GM18508 (cell line): ENCODE measurements around the gene VSTM4.

ENCODE experiments used
- ATAC-seq: cut with Tn5 transposase; IDR thresholded peaks from one replicate; pipeline ENCODE4 v1.9.1; 2021; ENCODE audit warnings: moderate number of reproducible peaks; ENCODE audit not compliant: insufficient read depth, unreplicated experiment

The VSTM4 gene

GRCh38 chr10:49021685-49022084, 93.6 kb downstream of the VSTM4 start:
- ATAC-seq: no peak

GRCh38 chr10:49015700-49016099, 99.6 kb downstream of the VSTM4 start:
- no peak for ATAC-seq

GRCh38 chr10:49012603-49013002, 102.7 kb downstream of the VSTM4 start:
- no peak for ATAC-seq

DNA sequence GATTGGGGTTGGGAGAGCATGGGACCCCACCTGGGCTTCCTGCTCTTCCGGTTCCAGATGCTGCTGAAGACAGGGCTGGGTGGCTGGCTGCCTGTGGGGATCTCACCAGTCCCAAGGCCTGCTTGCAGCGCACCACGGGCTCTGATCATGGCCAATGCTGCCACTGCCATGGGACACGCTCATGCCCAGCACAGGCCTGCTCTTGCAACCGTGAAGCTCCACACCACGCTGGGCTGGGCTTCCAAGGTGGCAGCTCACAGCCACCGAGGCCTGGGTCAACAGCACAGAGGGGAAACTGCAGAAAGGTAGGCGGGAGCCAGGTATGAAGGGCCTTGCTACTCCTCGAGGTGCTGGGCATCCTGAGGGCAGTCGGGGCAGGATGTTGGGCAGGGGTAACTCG, 103.6 kb downstream of the VSTM4 start:
- no peak for ATAC-seq

DNA sequence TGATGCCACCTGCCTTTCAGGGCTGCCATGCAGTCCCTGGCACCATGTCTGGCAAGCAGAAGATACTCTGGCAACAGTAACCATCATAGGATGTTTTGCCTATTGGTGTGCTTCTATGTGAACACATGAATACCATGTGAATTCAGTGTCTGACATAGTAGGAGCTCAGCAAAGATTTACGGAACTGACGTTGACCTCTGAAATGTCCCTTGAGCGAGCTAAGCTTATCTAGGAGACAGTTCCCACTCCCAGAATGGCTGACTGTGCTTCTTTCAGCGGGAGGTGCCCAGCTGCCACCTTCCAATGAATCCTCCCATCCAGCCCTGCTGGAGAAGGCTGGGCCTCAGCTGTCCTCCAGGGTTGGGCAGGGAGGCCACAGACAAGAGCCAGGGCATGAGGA, 104.5 kb downstream of the VSTM4 start:
- no peak for ATAC-seq

DNA sequence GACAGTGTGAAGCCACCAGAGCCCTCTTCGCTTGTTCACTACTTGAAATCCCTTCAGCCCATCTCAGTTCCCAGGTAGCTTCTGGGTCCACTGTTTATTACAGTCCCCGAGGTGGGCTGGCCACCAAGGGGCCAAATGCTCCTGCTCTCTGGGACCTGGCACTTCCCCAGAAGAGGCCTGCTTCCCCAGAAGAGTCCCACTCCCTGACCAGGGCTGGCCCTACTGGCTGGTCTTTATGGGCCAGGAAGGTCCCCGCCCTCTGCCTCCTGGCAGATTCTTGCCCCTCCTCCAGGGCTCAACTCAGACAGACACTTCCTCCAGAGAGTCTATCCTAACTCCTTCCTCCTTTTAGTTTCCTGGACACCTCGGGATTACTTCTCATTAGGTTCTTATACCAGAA, 105.0 kb downstream of the VSTM4 start:
- ATAC-seq: no peak

DNA sequence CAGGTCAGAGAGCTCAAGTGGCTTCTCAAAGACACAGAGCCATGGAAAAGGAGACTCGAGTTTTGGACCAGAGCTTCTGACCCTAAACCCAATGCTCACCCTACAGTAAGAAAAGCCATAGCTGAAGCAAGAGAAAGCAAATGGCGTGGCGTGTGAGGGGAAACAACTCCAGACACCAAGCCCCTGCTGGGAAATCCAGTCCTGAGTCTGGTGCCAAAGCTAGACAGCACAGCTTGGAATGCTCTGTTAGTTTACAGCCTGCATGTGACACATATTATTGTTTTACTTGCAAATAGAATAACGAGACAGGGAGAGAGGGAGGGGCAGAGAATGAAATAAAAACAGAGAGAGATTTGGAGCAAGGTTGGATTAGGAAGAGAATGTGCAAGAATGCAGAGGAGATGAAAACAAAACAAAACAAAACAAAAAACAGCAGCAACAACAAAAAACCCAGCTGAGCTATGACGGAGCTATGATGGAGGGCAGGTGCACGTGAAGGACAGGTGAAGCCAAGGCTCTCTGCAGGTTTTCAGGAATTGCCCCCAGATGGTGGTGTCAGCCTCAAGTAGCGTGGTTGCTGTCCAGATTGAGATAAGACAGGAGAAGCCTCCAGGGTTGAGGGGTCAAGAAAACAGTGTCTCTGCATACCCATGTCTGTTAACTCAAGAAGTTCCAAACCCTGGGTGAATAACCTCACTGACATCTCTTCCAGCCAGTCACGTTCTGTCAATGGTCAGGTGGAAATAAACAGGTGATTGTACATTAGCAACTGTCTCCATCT, 105.9 kb downstream of the VSTM4 start:
- no peak for ATAC-seq

- ATAC-seq: no peak
Observed at GRCh38 chr10:49008505-49009198, 106.7 kb downstream of the VSTM4 start.

GRCh38 chr10:49008091-49008490, 107.2 kb downstream of the VSTM4 start:
- no peak for ATAC-seq

DNA sequence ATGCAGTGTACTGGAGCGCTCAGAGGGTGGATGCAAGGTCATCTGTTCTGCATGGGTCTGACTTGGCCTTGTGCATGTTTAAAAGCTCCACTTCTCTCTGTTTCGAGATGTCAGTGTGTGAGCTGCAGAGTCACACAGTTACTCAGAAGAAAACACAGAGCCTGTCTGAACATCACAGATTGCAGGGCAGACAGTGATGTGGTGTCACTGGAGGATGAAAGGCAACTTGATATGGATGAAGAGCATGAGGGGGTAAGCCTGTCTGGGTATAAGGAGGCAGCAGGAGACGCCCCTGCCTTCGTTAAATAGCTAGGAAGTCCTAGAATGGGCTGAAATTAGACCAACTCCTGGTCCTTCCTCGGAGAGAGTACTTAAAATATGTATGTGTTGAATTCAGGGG, 108.2 kb downstream of the VSTM4 start:
- no peak for ATAC-seq

DNA sequence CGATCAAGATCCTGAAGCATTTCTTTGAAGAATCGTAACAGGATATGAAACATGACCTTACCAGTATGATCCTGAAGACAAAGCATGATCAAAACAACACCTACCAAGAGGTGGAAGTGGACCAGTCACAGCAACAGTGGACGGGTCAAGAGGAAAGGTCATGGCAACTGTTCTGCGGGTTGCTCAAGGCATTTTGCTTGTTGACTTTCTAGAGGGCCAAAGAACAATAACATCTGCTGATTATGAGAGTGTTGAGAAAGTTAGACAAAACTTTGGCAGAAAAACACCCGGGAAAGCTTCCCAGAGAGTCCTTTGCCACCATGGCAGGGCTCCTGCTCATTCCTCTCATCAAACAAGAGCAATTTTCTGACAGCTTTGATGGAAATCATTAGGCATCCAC, 110.1 kb downstream of the VSTM4 start:
- ATAC-seq: no peak

GRCh38 chr10:49001870-49002672, 113.3 kb downstream of the VSTM4 start:
- ATAC-seq: no peak

GRCh38 chr10:49001402-49001801, 113.9 kb downstream of the VSTM4 start:
- ATAC-seq: no peak

DNA sequence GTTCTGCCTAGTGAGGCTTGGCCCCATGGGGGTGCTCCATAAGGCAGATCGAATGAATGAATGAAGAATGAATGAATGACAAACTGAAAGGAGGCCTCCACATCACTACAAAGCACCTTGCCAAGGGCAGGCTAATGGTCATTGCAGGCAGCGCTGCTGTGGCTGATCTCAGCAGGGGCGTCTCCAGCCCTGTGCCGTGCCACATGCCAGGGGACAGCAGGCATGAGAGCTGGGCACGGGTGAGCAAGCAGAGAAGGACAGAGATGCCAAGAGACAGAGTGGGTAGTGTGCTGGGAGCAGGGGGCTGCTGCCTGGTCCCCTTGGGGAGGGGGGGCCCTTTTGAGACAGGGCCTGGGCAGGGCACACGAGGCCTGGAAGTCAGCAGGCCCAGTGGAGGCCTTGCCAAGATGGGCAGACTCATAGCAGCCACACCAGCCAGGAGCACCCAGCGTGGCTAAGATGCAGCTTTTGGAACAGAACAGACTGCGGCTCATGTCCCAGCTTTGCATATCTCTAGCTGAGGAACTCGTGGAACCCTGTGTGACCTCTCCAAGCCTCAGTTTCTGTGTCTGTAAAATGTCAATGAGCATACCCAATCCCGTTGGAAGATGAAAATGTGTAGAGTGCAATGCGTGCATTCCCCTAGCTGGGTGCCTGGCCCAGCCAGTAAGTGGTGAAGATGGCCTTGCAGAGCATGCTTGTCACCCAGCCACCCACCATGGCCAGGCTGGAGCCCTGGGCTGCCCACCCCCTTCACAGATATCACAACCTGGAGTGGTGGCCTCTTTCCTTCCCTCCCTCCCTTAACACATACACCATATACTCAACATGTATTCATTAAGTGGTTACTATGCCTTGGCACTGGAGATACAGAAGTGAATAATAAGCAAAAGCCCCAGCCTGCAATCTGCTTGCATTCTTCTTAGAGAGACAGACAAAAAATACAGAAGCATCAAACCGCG, 114.6 kb downstream of the VSTM4 start:
- ATAC-seq: no peak

DNA sequence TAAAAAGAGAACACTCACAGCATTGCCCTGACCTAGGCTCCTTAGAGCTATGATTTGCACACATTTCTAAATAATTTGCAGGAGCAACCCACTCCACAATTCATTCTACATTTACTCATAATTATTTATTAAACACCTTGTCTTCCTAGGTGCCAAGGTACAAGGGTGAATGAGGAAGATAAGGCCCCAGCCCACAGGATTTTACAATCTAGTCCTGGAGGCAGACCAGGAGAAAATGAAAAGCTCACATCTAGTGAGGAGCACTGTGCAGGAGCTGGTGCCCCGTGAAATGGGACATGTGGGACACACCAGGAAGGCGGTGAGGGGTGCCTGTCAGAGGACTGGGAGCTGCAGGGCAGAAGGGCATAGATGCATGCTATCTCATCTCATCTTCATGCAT, 116.0 kb downstream of the VSTM4 start:
- ATAC-seq: no peak

DNA sequence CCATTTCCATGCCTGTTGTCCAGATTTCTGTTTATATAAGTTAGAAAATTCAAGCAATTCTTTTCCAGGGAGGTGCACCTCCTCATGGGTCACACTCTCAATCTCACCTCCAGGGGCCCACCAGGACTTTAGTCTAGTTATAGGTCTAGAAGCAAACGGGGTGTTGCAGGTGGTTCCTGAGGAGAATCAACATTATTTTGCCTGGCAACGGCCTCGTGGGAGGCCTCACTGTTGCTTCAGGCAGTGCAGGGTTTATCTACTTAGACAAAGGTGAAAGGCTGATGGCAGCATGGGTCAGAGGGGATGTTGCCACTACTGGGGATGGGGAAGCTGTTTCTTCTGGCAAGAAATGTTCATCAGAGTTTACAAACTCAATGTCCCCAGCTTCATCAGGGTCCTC, 119.0 kb downstream of the VSTM4 start:
- no peak for ATAC-seq

GRCh38 chr10:48993627-48994026, 121.7 kb downstream of the VSTM4 start:
- ATAC-seq: no peak

DNA sequence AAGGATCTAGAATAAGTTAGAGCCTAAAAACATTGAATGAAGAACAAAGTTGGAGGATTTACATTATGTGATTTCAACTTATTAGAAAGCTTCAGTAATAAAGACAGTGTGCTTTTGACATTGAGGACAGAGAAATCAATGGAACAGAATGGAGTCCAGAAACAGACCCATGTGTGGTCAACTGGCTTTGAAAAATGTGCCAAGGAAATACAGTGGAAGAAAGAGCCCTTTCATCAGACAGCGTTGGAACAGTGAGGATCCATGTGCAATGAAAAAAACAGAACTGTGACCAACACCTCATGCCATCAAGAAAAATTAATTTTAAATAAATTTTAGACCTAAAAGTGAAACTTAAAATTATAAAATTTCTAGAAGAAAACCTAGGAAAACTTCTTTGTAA, 125.1 kb downstream of the VSTM4 start:
- no peak for ATAC-seq

GRCh38 chr10:48985621-48986158, 129.6 kb downstream of the VSTM4 start:
- no peak for ATAC-seq
